ENCODE measurements around the gene ITGA11.

ITGA11 gene

GRCh38 chr15:68384451-68385239 is 47.3 kb downstream of the ITGA11 start:
- Histone ChIP-seq H3K4me1 (ENCODE audit: control insufficient read depth in 2 of 2, insufficient read depth in 2 of 2, low read length in 2 of 2) (peaks cover 0 to 2% of the 10 kb centered on the region in 2 donors), H3K4me3 (ENCODE audit: low read length in 2 of 2) (no peak overlapping the region), H3K27ac (ENCODE audit: low read depth in 2 of 2, low read length in 2 of 2) (peak overlapping the region; percentile 32 to 63), H3K9me3 (ENCODE audit: control insufficient read depth in 2 of 2, low read length in 2 of 2) (no peaks in the 10 kb centered on the region), H3K36me3 (ENCODE audit: control insufficient read depth in 2 of 2, insufficient read depth in 2 of 2, low read length in 2 of 2) (no peaks in the 10 kb centered on the region), H3K9ac (ENCODE audit: low read depth in 1 of 2, low read length in 2 of 2) (no peak overlapping the region), H3K27me3 (ENCODE audit: control insufficient read depth in 2 of 2, insufficient read depth in 2 of 2, low read length in 2 of 2) (peaks cover 0 to 4% of the 10 kb centered on the region in 2 donors)

GRCh38 chr15:68383161-68384074 is 48.5 kb downstream of the ITGA11 start:
- Histone ChIP-seq H3K9ac (ENCODE audit: low read depth in 1 of 2, low read length in 2 of 2) (no peak overlapping the region), H3K4me1 (ENCODE audit: control insufficient read depth in 2 of 2, insufficient read depth in 2 of 2, low read length in 2 of 2) (peaks cover 0 to 2% of the 10 kb centered on the region in 2 donors), H3K27ac (ENCODE audit: low read depth in 2 of 2, low read length in 2 of 2) (no peak overlapping the region)

GRCh38 chr15:68382286-68383007 is 49.5 kb downstream of the ITGA11 start:
- Histone ChIP-seq H3K9me3 (ENCODE audit: control insufficient read depth in 2 of 2, low read length in 2 of 2) (no peaks in the 10 kb centered on the region), H3K27me3 (ENCODE audit: control insufficient read depth in 2 of 2, insufficient read depth in 2 of 2, low read length in 2 of 2) (no peaks in the 10 kb centered on the region), H3K4me3 (ENCODE audit: low read length in 2 of 2) (no peak overlapping the region), H3K4me1 (ENCODE audit: control insufficient read depth in 2 of 2, insufficient read depth in 2 of 2, low read length in 2 of 2) (peaks cover 0 to 2% of the 10 kb centered on the region in 2 donors), H3K36me3 (ENCODE audit: control insufficient read depth in 2 of 2, insufficient read depth in 2 of 2, low read length in 2 of 2) (no peaks in the 10 kb centered on the region), H3K9ac (ENCODE audit: low read depth in 1 of 2, low read length in 2 of 2) (no peak overlapping the region), H3K27ac (ENCODE audit: low read depth in 2 of 2, low read length in 2 of 2) (no peak overlapping the region)

More at GRCh38 chr15:68383161-68384074, 48.5 kb downstream of the ITGA11 start:
- Histone ChIP-seq H3K9me3 (ENCODE audit: control insufficient read depth in 2 of 2, low read length in 2 of 2) (no peaks in the 10 kb centered on the region), H3K4me3 (ENCODE audit: low read length in 2 of 2) (no peak overlapping the region), H3K36me3 (ENCODE audit: control insufficient read depth in 2 of 2, insufficient read depth in 2 of 2, low read length in 2 of 2) (no peaks in the 10 kb centered on the region), H3K27me3 (ENCODE audit: control insufficient read depth in 2 of 2, insufficient read depth in 2 of 2, low read length in 2 of 2) (peaks cover 0 to 4% of the 10 kb centered on the region in 2 donors)

GRCh38 chr15:68380456-68380855 is 51.5 kb downstream of the ITGA11 start:
- H3K9ac ChIP-seq (ENCODE audit: low read depth in 1 of 2, low read length in 2 of 2), result no peak overlapping the region
- no peak overlapping the region for H3K27ac ChIP-seq (ENCODE audit: low read depth in 2 of 2, low read length in 2 of 2)
- H3K4me1 ChIP-seq (ENCODE audit: control insufficient read depth in 2 of 2, insufficient read depth in 2 of 2, low read length in 2 of 2), result peaks cover 0 to 2% of the 10 kb centered on the region in 2 donors
- H3K9me3 ChIP-seq (ENCODE audit: control insufficient read depth in 2 of 2, low read length in 2 of 2), result no peaks in the 10 kb centered on the region
- H3K27me3 ChIP-seq (ENCODE audit: control insufficient read depth in 2 of 2, insufficient read depth in 2 of 2, low read length in 2 of 2), result no peaks in the 10 kb centered on the region
- H3K4me3 ChIP-seq (ENCODE audit: low read length in 2 of 2), result no peak overlapping the region
- no peaks in the 10 kb centered on the region for H3K36me3 ChIP-seq (ENCODE audit: control insufficient read depth in 2 of 2, insufficient read depth in 2 of 2, low read length in 2 of 2)

- no peak overlapping the region for H3K9ac ChIP-seq (ENCODE audit: low read depth in 1 of 2, low read length in 2 of 2)
- H3K27ac ChIP-seq (ENCODE audit: low read depth in 2 of 2, low read length in 2 of 2), result no peak overlapping the region
- H3K27me3 ChIP-seq (ENCODE audit: control insufficient read depth in 2 of 2, insufficient read depth in 2 of 2, low read length in 2 of 2), result no peaks in the 10 kb centered on the region
- peaks cover 0 to 2% of the 10 kb centered on the region in 2 donors for H3K4me1 ChIP-seq (ENCODE audit: control insufficient read depth in 2 of 2, insufficient read depth in 2 of 2, low read length in 2 of 2)
- no peaks in the 10 kb centered on the region for H3K9me3 ChIP-seq (ENCODE audit: control insufficient read depth in 2 of 2, low read length in 2 of 2)
- H3K4me3 ChIP-seq (ENCODE audit: low read length in 2 of 2), result no peak overlapping the region
- no peaks in the 10 kb centered on the region for H3K36me3 ChIP-seq (ENCODE audit: control insufficient read depth in 2 of 2, insufficient read depth in 2 of 2, low read length in 2 of 2)
Measured at GRCh38 chr15:68379759-68380290, 52.1 kb downstream of the ITGA11 start.

- Histone ChIP-seq H3K36me3 (ENCODE audit: control insufficient read depth in 2 of 2, insufficient read depth in 2 of 2, low read length in 2 of 2) (no peaks in the 10 kb centered on the region), H3K9ac (ENCODE audit: low read depth in 1 of 2, low read length in 2 of 2) (no peak overlapping the region), H3K9me3 (ENCODE audit: control insufficient read depth in 2 of 2, low read length in 2 of 2) (no peaks in the 10 kb centered on the region), H3K27me3 (ENCODE audit: control insufficient read depth in 2 of 2, insufficient read depth in 2 of 2, low read length in 2 of 2) (no peaks in the 10 kb centered on the region), H3K4me1 (ENCODE audit: control insufficient read depth in 2 of 2, insufficient read depth in 2 of 2, low read length in 2 of 2) (peaks cover 0 to 2% of the 10 kb centered on the region in 2 donors), H3K4me3 (ENCODE audit: low read length in 2 of 2) (no peak overlapping the region), H3K27ac (ENCODE audit: low read depth in 2 of 2, low read length in 2 of 2) (no peak overlapping the region)
Measured at GRCh38 chr15:68379058-68379758, 52.8 kb downstream of the ITGA11 start.

- Histone ChIP-seq H3K36me3 (ENCODE audit: control insufficient read depth in 2 of 2, insufficient read depth in 2 of 2, low read length in 2 of 2) (no peaks in the 10 kb centered on the region), H3K27me3 (ENCODE audit: control insufficient read depth in 2 of 2, insufficient read depth in 2 of 2, low read length in 2 of 2) (no peaks in the 10 kb centered on the region), H3K4me1 (ENCODE audit: control insufficient read depth in 2 of 2, insufficient read depth in 2 of 2, low read length in 2 of 2) (peaks cover 0 to under 1% of the 10 kb centered on the region in 2 donors), H3K9me3 (ENCODE audit: control insufficient read depth in 2 of 2, low read length in 2 of 2) (no peaks in the 10 kb centered on the region), H3K4me3 (ENCODE audit: low read length in 2 of 2) (no peak overlapping the region), H3K27ac (ENCODE audit: low read depth in 2 of 2, low read length in 2 of 2) (no peak overlapping the region), H3K9ac (ENCODE audit: low read depth in 1 of 2, low read length in 2 of 2) (no peak overlapping the region)
Measured at GRCh38 chr15:68378595-68378994, 53.4 kb downstream of the ITGA11 start.

GRCh38 chr15:68377766-68378165 is 54.2 kb downstream of the ITGA11 start:
- Histone ChIP-seq H3K9ac (ENCODE audit: low read depth in 1 of 2, low read length in 2 of 2) (no peak overlapping the region), H3K27me3 (ENCODE audit: control insufficient read depth in 2 of 2, insufficient read depth in 2 of 2, low read length in 2 of 2) (no peaks in the 10 kb centered on the region), H3K4me3 (ENCODE audit: low read length in 2 of 2) (no peak overlapping the region), H3K27ac (ENCODE audit: low read depth in 2 of 2, low read length in 2 of 2) (no peak overlapping the region), H3K9me3 (ENCODE audit: control insufficient read depth in 2 of 2, low read length in 2 of 2) (no peaks in the 10 kb centered on the region), H3K4me1 (ENCODE audit: control insufficient read depth in 2 of 2, insufficient read depth in 2 of 2, low read length in 2 of 2) (no peaks in the 10 kb centered on the region), H3K36me3 (ENCODE audit: control insufficient read depth in 2 of 2, insufficient read depth in 2 of 2, low read length in 2 of 2) (no peaks in the 10 kb centered on the region)

GRCh38 chr15:68376447-68377060 is 55.4 kb downstream of the ITGA11 start:
- Histone ChIP-seq H3K9ac (ENCODE audit: low read depth in 1 of 2, low read length in 2 of 2) (no peak overlapping the region), H3K27ac (ENCODE audit: low read depth in 2 of 2, low read length in 2 of 2) (no peak overlapping the region)

More at GRCh38 chr15:68376447-68377060, 55.4 kb downstream of the ITGA11 start:
- Histone ChIP-seq H3K4me3 (ENCODE audit: low read length in 2 of 2) (no peak overlapping the region), H3K4me1 (ENCODE audit: control insufficient read depth in 2 of 2, insufficient read depth in 2 of 2, low read length in 2 of 2) (no peaks in the 10 kb centered on the region), H3K27me3 (ENCODE audit: control insufficient read depth in 2 of 2, insufficient read depth in 2 of 2, low read length in 2 of 2) (peaks cover 0 to 2% of the 10 kb centered on the region in 2 donors), H3K9me3 (ENCODE audit: control insufficient read depth in 2 of 2, low read length in 2 of 2) (no peaks in the 10 kb centered on the region), H3K36me3 (ENCODE audit: control insufficient read depth in 2 of 2, insufficient read depth in 2 of 2, low read length in 2 of 2) (no peaks in the 10 kb centered on the region)

Data from mucosa of rectum (tissue), 2 donors.